A549 (cell line): ENCODE measurements around the gene ABI3BP. TPM values are rescaled to one million over a fixed set of nuclear protein-coding genes. Genes with fewer than 3 reads are reported as not detected.

Source experiments
- ATAC-seq, 2 experiments: fragments of 200-7000 bp in 1 of 2; fragments of >200 bp in 1 of 2; cut with Nextera tagmentation in 1 of 2; cut with Tn5 transposase in 1 of 2; 3 replicates each; pipeline versions ENCODE4 v1.8.0 to v1.9.1; 2018 to 2020; ENCODE audit warnings: mild to moderate bottlenecking in 1 of 2, moderate library complexity in 1 of 2
- CTCF ChIA-PET: fragments of 300-600 bp; sonication (Branson Sonifier 250); formaldehyde crosslinking; extraction: SDS; loops from one replicate; lab custom pipeline; 2021; ENCODE audit warnings: antibody characterized with exemption, inconsistent platforms; lab: Yijun Ruan, JAX
- POLR2A ChIA-PET: fragments of 350-600 bp; formaldehyde crosslinking; extraction: SDS; loops from one replicate; lab custom pipeline; 2021; ENCODE audit warnings: antibody characterized with exemption, inconsistent platforms; lab: Yijun Ruan, JAX
- DNase-seq, 2 experiments: peaks; one replicate each; pipeline versions ENCODE4 v3.0.0 to v3.0.0-alpha.2; 2011 to 2016; ENCODE audit warnings: low read depth in 1 of 2, low spot score in 1 of 2
- FAIRE-seq: peaks from 2 replicates; lab custom pipeline; 2011; peaks lifted over from hg19 to GRCh38; lab: Jason Lieb, UNC
- H3K27ac ChIP-seq, 2 experiments: fragments of >200 bp; sonication (Bioruptor Twin); formaldehyde crosslinking; 3 replicates each; pipeline ENCODE4 v1.5.1; 2016 to 2017
- H3K4me1 ChIP-seq: fragments of >200 bp; sonication (Bioruptor Twin); formaldehyde crosslinking; 3 replicates; pipeline ENCODE4 v1.6.1; 2016
- H3K4me2 ChIP-seq: fragments of >200 bp; sonication (Bioruptor Twin); formaldehyde crosslinking; 3 replicates; pipeline ENCODE4 v1.6.1; 2016
- H3K4me3 ChIP-seq: fragments of >200 bp; sonication (Bioruptor Twin); formaldehyde crosslinking; 3 replicates; pipeline ENCODE4 v1.5.1; 2016
- H3K9me3 ChIP-seq: fragments of >200 bp; sonication (Bioruptor Twin); formaldehyde crosslinking; 3 replicates; pipeline ENCODE4 v1.6.1; 2016
- BHLHE40 ChIP-seq: IDR thresholded peaks from 2 replicates; pipeline ENCODE4 v1.6.1; 2012; ENCODE audit warnings: low read depth, low read length, inconsistent platforms
- EHF ChIP-seq: fragments of 250-450 bp; sonication (Bioruptor Pico); IDR thresholded peaks from 2 replicates; pipeline ENCODE4 v1.5.0; 2020; ENCODE audit warnings: mild to moderate bottlenecking
- EHMT2 ChIP-seq: fragments of 200-600 bp; sonication (generic); IDR thresholded peaks from 2 replicates; pipeline ENCODE4 v1.6.1; 2016; ENCODE audit warnings: antibody characterized with exemption, low read depth, mild to moderate bottlenecking, moderate library complexity
- ELK1 ChIP-seq: fragments of 150-350 bp; IDR thresholded peaks from 2 replicates; pipeline ENCODE4 v1.6.1; 2014; ENCODE audit warnings: low read depth, mild to moderate bottlenecking, low read length
- ESRRA ChIP-seq: fragments of 150-350 bp; IDR thresholded peaks from 2 replicates; pipeline ENCODE4 v1.6.1; 2014; ENCODE audit warnings: mild to moderate bottlenecking, low read length, borderline replicate concordance
- FOSL2 ChIP-seq, 2 experiments: fragments of 450-650 bp in 1 of 2; fragments of >200 bp in 1 of 2; sonication (Bioruptor Twin) in 1 of 2; formaldehyde crosslinking; IDR thresholded peaks; 2 replicates each; pipeline versions ENCODE4 v1.5.0 to v1.6.1; 2016 to 2020; ENCODE audit warnings: mild to moderate bottlenecking in 1 of 2, moderate library complexity in 1 of 2
- HDAC2 ChIP-seq: fragments of 200-600 bp; sonication (generic); IDR thresholded peaks from 2 replicates; pipeline ENCODE4 v1.6.1; 2016
- HMGXB4 ChIP-seq: fragments of 250-450 bp; sonication (Bioruptor Pico); IDR thresholded peaks from 2 replicates; pipeline ENCODE4 v1.5.0; 2021; ENCODE audit warnings: mild to moderate bottlenecking, moderate library complexity, borderline replicate concordance
- JUNB ChIP-seq: fragments of >200 bp; sonication (Bioruptor Twin); formaldehyde crosslinking; IDR thresholded peaks from 2 replicates; pipeline ENCODE4 v1.6.1; 2016
- KDM1A ChIP-seq: fragments of 200-600 bp; sonication (generic); IDR thresholded peaks from 2 replicates; pipeline ENCODE4 v1.6.1; 2016; ENCODE audit warnings: low read depth, mild to moderate bottlenecking
- MAZ ChIP-seq: fragments of 150-350 bp; IDR thresholded peaks from 2 replicates; pipeline ENCODE4 v1.6.1; 2014; ENCODE audit warnings: antibody characterized with exemption, low read depth, low read length, borderline replicate concordance
- MYC ChIP-seq: IDR thresholded peaks from 2 replicates; pipeline ENCODE4 v1.6.1; 2012; ENCODE audit warnings: mild to moderate bottlenecking, inconsistent platforms, low read length, improper control_type of control experiment, borderline replicate concordance
- PHF8 ChIP-seq: fragments of 200-600 bp; sonication (generic); IDR thresholded peaks from 2 replicates; pipeline ENCODE4 v1.6.1; 2016; ENCODE audit warnings: low read depth, mild to moderate bottlenecking, antibody characterized with exemption, moderate library complexity, borderline replicate concordance
- POLR2AphosphoS2 ChIP-seq: conservative IDR thresholded peaks from 2 replicates; pipeline ENCODE4 v1.6.1; 2012; ENCODE audit warnings: low read length, improper control_type of control experiment, inconsistent platforms
- RCOR1 ChIP-seq: fragments of 150-350 bp; IDR thresholded peaks from 2 replicates; pipeline ENCODE4 v1.6.1; 2014; ENCODE audit warnings: antibody characterized with exemption, low read length, low read depth
- RFX5 ChIP-seq: fragments of 450-650 bp; IDR thresholded peaks from 2 replicates; pipeline ENCODE4 v1.7.1; 2014; ENCODE audit warnings: antibody characterized with exemption, mild to moderate bottlenecking, moderate library complexity
- RNF2 ChIP-seq: fragments of 200-600 bp; sonication (generic); IDR thresholded peaks from 2 replicates; pipeline ENCODE4 v1.6.1; 2016; ENCODE audit warnings: low read depth, mild to moderate bottlenecking, antibody characterized with exemption, moderate library complexity, borderline replicate concordance
- SMC3 ChIP-seq: fragments of >200 bp; sonication (Bioruptor Twin); formaldehyde crosslinking; IDR thresholded peaks from 3 replicates; pipeline ENCODE4 v1.6.1; 2018; ENCODE audit warnings: inconsistent platforms
- TFCP2L1 ChIP-seq: fragments of 250-450 bp; sonication (Bioruptor Pico); IDR thresholded peaks from 2 replicates; pipeline ENCODE4 v1.5.0; 2021; ENCODE audit warnings: mild to moderate bottlenecking
- WGBS: methylation state at CpG from one replicate; pipeline ENCODE4 v1.1.6; 2017; ENCODE audit errors: missing lambda C conversion rate; 5-methylcytosine and 5-hydroxymethylcytosine counted together
- polyA plus RNA-seq, 4 experiments: library from polyadenylated mRNA; depleted of rRNA in 3 of 4; stranded (reverse); fragments of >200 nt; fragmentation: RNase III in 1 of 4; extraction: RNeasy Plus Mini Kit Qiagen cat#74134 plus additional on column Dnase treatment in 1 of 4; gene quantifications; 2 replicates in 3 of 4; 3 replicates in 1 of 4; pipeline ENCODE4 v1.2.3, GENCODE V29; 2011 to 2017

Gene ABI3BP
- polyA plus RNA-seq, 2 of the 4 experiments (the other 2 are of a cell fraction), result 1.3 to 1.8 TPM

GRCh38 chr3:100928638-100929428 is 64.4 kb downstream of the ABI3BP start:
- Histone ChIP-seq H3K27ac (peak overlapping the region; percentile 9 to 28; a peak in 3 of 6 replicates), H3K9me3 (no peaks in the 10 kb centered on the region), H3K4me3 (no peak overlapping the region), H3K4me1 (peaks cover 11% of the 10 kb centered on the region; the same call in 2 of the 3 replicates), H3K4me2 (peak overlapping the region; percentile 42)
- DNase-seq (peak in 1 of 2 experiments; percentile 76), FAIRE-seq (no peak), ATAC-seq (peak; percentile 54 to 65; a peak in 4 of 6 replicates)
- ChIA-PET POLR2A (no interaction called here), CTCF (no interaction called here)
- 33% methylated on average over 6 of the region's 6 CpGs for WGBS
- TF ChIP-seq JUNB, result 0 out of 2 replicates have a peak, but pooled peaks have one; percentile 15
- no peak for TF ChIP-seq FOSL2 (IDR thresholded peaks at IDR 0.05)
- TF ChIP-seq FOSL2 (CRISPR knock-in tag; IDR thresholded peaks at IDR 0.05), result peak; percentile 63
- no peak for TF ChIP-seq SMC3
- no peak for TF ChIP-seq TFCP2L1 (CRISPR knock-in tag)
- TF ChIP-seq POLR2AphosphoS2, result no peak

GRCh38 chr3:100927775-100928174 is 65.4 kb downstream of the ABI3BP start:
- H3K4me1 ChIP-seq, result peaks cover 11% of the 10 kb centered on the region; the same call in 2 of the 3 replicates
- ATAC-seq (no peak), DNase-seq (no peak), FAIRE-seq (no peak)
- no peak overlapping the region for H3K4me3 ChIP-seq
- CTCF ChIA-PET, result no interaction called here
- TF ChIP-seq JUNB (no peak), HDAC2 (no peak), KDM1A (no peak), EHMT2 (no peak), ELK1 (no peak), HMGXB4 (CRISPR knock-in tag) (no peak), RFX5 (no peak), TFCP2L1 (CRISPR knock-in tag) (no peak), BHLHE40 (no peak), RCOR1 (no peak), PHF8 (no peak), ESRRA (no peak), EHF (CRISPR knock-in tag) (no peak)
- POLR2A ChIA-PET, result no interaction called here
- no peaks in the 10 kb centered on the region for H3K9me3 ChIP-seq
- no peak overlapping the region for H3K4me2 ChIP-seq
- H3K27ac ChIP-seq, result no peak overlapping the region

DNA sequence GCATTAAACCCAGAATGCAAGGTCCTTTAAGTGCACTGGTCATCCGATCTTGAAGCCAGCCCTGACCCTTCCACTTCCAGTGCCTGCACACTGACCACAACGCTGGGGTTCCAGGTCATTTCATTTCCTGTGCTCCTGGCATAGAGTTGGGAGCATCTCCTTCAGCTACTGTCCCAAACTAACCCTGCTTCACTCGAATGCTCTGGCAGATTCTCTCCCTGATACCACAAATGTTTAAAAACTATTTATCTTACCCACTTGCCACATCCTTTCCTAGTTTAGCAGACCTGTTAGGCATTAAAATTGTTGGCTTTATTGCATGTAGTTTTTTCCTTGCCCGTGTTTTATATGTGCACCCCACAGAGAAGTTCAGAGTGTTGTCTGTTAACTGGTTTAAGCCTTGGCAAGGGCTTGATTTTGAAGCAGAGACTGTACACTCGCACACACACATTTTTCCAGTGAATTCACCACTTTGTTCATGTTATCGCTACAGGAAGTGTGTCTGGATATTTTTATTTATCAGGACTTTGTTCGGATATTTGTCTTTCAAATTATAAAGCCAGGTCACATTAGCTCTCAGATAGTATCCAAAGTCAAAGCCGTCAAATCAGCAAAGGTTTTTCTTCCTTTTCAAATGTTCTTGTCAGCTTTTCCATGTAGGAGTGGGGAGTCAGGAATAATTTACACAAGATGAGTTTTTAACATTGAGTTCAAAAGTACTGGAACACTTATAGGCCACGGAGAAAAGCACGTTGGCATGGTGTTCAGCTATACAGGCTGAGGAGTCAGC is 77.3 kb downstream of the ABI3BP start:
- no peak for ATAC-seq
- WGBS, result 54% methylated on average over 10 of the region's 10 CpGs
- CTCF ChIA-PET, result no interaction called here
- FAIRE-seq, result no peak
- POLR2A ChIA-PET, result no interaction called here
- no peaks in the 10 kb centered on the region for H3K4me1 ChIP-seq
- H3K27ac ChIP-seq, result no peak overlapping the region
- no peak overlapping the region for H3K4me3 ChIP-seq
- no peak overlapping the region for H3K4me2 ChIP-seq
- TF ChIP-seq MYC (no peak), JUNB (no peak), MAZ (no peak), RNF2 (no peak), TFCP2L1 (CRISPR knock-in tag) (no peak)
- DNase-seq, result no peak
- no peaks in the 10 kb centered on the region for H3K9me3 ChIP-seq
